ENCODE data around the gene CENPF. TPM values are rescaled to one million over a fixed set of nuclear protein-coding genes. Genes with fewer than 3 reads are reported as not detected.
"Not testable (repeated sequence)": the region's sequence is repeated elsewhere in the genome, so short reads cannot be mapped to it uniquely, and the experiment has no call there.

CENPF gene
- total and polyA plus RNA-seq, 2 of the 13 experiments (the other 11 are each of a cell fraction or from before 2014, with no cell fraction given) = 14.7 to 84.9 TPM

- no peak for TF ChIP-seq ZBTB39 (CRISPR knock-in tag; IDR thresholded peaks at IDR 0.05)
- no peak for TF ChIP-seq MLX (CRISPR knock-in tag; IDR thresholded peaks at IDR 0.05)
Measured at GRCh38 chr1:214590696-214591095, 12.3 kb upstream of the CENPF start (continued).

GRCh38 chr1:214591918-214592317 lies 11.1 kb upstream of the CENPF start:
- POLR2A ChIA-PET; in situ Hi-C loops (cut with HindIII; ENCODE audit: extremely low pct_ligation_motif_present, low pct_unique_long_range_greater_than_20kb); intact Hi-C loops (cut with micrococcal nuclease; ENCODE audit: unreplicated experiment): not testable (repeated sequence)

GRCh38 chr1:214593158-214593557 lies 9.8 kb upstream of the CENPF start:
- ChIA-PET CTCF (ENCODE audit: low intra/inter-chr PET ratio, low total read pairs) (no interaction called here), POLR2A (no interaction called here)
- no peak overlapping the region for H3K9ac ChIP-seq (ENCODE audit: insufficient read depth, low read depth, low read length)
- no peak for TF ChIP-seq ZSCAN21 (CRISPR knock-in tag; IDR thresholded peaks at IDR 0.05; ENCODE audit: borderline replicate concordance)
- TF ChIP-seq ZNF10 (CRISPR knock-in tag; IDR thresholded peaks at IDR 0.05; ENCODE audit: borderline replicate concordance, low read depth) = no peak
- no peak for TF ChIP-seq RFXAP (CRISPR knock-in tag; IDR thresholded peaks at IDR 0.05; ENCODE audit: borderline replicate concordance)
- TF ChIP-seq SUZ12 (IDR thresholded peaks at IDR 0.05; ENCODE audit: low read depth, low read length) = no peak
- no peak for TF ChIP-seq ZSCAN29 (CRISPR knock-in tag; conservative IDR thresholded peaks at IDR 0.05)
- TF ChIP-seq STAT5B (CRISPR knock-in tag; IDR thresholded peaks at IDR 0.05) = no peak
- no peak for TF ChIP-seq TSC22D2 (CRISPR knock-in tag; IDR thresholded peaks at IDR 0.05; ENCODE audit: borderline replicate concordance)
- DNase-seq (ENCODE audit: low spot score) (no peak), ATAC-seq (no peak), FAIRE-seq (no peak)
- intact Hi-C loops (cut with micrococcal nuclease; ENCODE audit: unreplicated experiment) (no loop called here), in situ Hi-C loops (cut with HindIII; ENCODE audit: extremely low pct_ligation_motif_present, low pct_unique_long_range_greater_than_20kb) (no loop called here)
- H3K27ac ChIP-seq (ENCODE audit: extremely low read length, insufficient read depth, low read length) = no peak overlapping the region
- H3K9me3 ChIP-seq (ENCODE audit: low read length) = no peaks in the 10 kb centered on the region
- peaks cover 0 to 1% of the 10 kb centered on the region in 2 experiments; a peak in 1 of 5 replicates for H3K27me3 ChIP-seq (ENCODE audit: control insufficient read depth in 1 of 2, insufficient read depth in 2 of 2, low read length in 2 of 2)
- no peak overlapping the region for H3K4me3 ChIP-seq (replicated peaks in 1 of 3; ENCODE audit: insufficient read depth in 1 of 3, low read depth in 2 of 3, low read length in 3 of 3)
- no peaks in the 10 kb centered on the region for H3K79me2 ChIP-seq (ENCODE audit: insufficient read depth, low read length)
- H3K4me2 ChIP-seq (ENCODE audit: low read depth, low read length) = no peak overlapping the region
- no peaks in the 10 kb centered on the region for H3K4me1 ChIP-seq (ENCODE audit: insufficient read depth, low read length)
- no TSS peak for BruUV-seq (replicated peaks)
- no peaks in the 10 kb centered on the region for H4K20me1 ChIP-seq (ENCODE audit: insufficient read depth, low read length)
- H2AFZ ChIP-seq (ENCODE audit: low read length) = no peak overlapping the region
- no peaks in the 10 kb centered on the region for H3K36me3 ChIP-seq (replicated peaks in 1 of 2; ENCODE audit: control insufficient read depth in 1 of 2, insufficient read depth in 2 of 2, low read length in 2 of 2)

More at GRCh38 chr1:214591918-214592317, 11.1 kb upstream of the CENPF start:
- H2AFZ ChIP-seq (ENCODE audit: low read length); H3K79me2 ChIP-seq (ENCODE audit: insufficient read depth, low read length); H3K4me2 ChIP-seq (ENCODE audit: low read depth, low read length); H3K36me3 ChIP-seq (replicated peaks in 1 of 2; ENCODE audit: control insufficient read depth in 1 of 2, insufficient read depth in 2 of 2, low read length in 2 of 2); CTCF ChIA-PET (ENCODE audit: low intra/inter-chr PET ratio, low total read pairs); H3K9ac ChIP-seq (ENCODE audit: insufficient read depth, low read depth, low read length); H3K9me3 ChIP-seq (ENCODE audit: low read length); H3K4me1 ChIP-seq (ENCODE audit: insufficient read depth, low read length); H3K27ac ChIP-seq (ENCODE audit: extremely low read length, insufficient read depth, low read length); DNase-seq (ENCODE audit: low spot score); H3K27me3 ChIP-seq (ENCODE audit: control insufficient read depth in 1 of 2, insufficient read depth in 2 of 2, low read length in 2 of 2); ATAC-seq; BruUV-seq (replicated peaks); H3K4me3 ChIP-seq (replicated peaks in 1 of 3; ENCODE audit: insufficient read depth in 1 of 3, low read depth in 2 of 3, low read length in 3 of 3); H4K20me1 ChIP-seq (ENCODE audit: insufficient read depth, low read length); FAIRE-seq: not testable (repeated sequence)
- WGBS (ENCODE audit: low lambda C conversion rate) = 48% methylated on average over 8 of the region's 8 CpGs
